ENCODE results near the gene VAV1. TPM values are rescaled to one million over a fixed set of nuclear protein-coding genes. Genes with fewer than 3 reads are reported as not detected.
"Not testable (repeated sequence)": the region's sequence is repeated elsewhere in the genome, so short reads cannot be mapped to it uniquely, and the experiment has no call there.

VAV1 gene
- total RNA-seq, 4 donors from 2014 or later, result 1.7 to 4.3 (median 2.6) TPM

GRCh38 chr19:6828698-6829633 lies 56.5 kb downstream of the VAV1 start:
- 50 to 73% methylated on average over 16 to 18 of the region's 18 CpGs for WGBS, 2 donors
- DNase-seq, result no peak
- H3K27ac ChIP-seq, result no peak overlapping the region
- H3K27me3 ChIP-seq, result no peaks in the 10 kb centered on the region
- TF ChIP-seq CTCF (IDR thresholded peaks at IDR 0.05) (no peak), POLR2A (IDR thresholded peaks at IDR 0.05) (no peak)
- no peaks in the 10 kb centered on the region for H3K36me3 ChIP-seq
- H3K4me3 ChIP-seq (replicated peaks in 1 of 3), result no peak overlapping the region
- intact Hi-C loops (cut with DNase I), result no loop called here
- no peaks in the 10 kb centered on the region for H3K9me3 ChIP-seq
- H3K4me1 ChIP-seq, result no peaks in the 10 kb centered on the region

GRCh38 chr19:6829829-6830228 lies 57.3 kb downstream of the VAV1 start:
- H3K4me3 ChIP-seq (replicated peaks in 1 of 3); DNase-seq; H3K4me1 ChIP-seq; H3K36me3 ChIP-seq; H3K27ac ChIP-seq; H3K27me3 ChIP-seq; intact Hi-C loops (cut with DNase I); H3K9me3 ChIP-seq: not testable (repeated sequence)
- 88 to 90% methylated on average over 15 of the region's 15 CpGs for WGBS, 2 donors

- intact Hi-C loops (cut with DNase I); DNase-seq; H3K27me3 ChIP-seq: not testable (repeated sequence)
Observed at GRCh38 chr19:6831084-6831483, 58.6 kb downstream of the VAV1 start.

GRCh38 chr19:6832412-6832811 lies 59.9 kb downstream of the VAV1 start:
- no peak for TF ChIP-seq CTCF (IDR thresholded peaks at IDR 0.05)
- intact Hi-C loops (cut with DNase I), result no loop called here
- no peaks in the 10 kb centered on the region for H3K9me3 ChIP-seq
- H3K4me1 ChIP-seq, result no peaks in the 10 kb centered on the region
- H3K4me3 ChIP-seq (replicated peaks in 1 of 3), result no peak overlapping the region
- H3K27me3 ChIP-seq, result no peaks in the 10 kb centered on the region
- H3K36me3 ChIP-seq, result no peaks in the 10 kb centered on the region
- no peak for DNase-seq
- H3K27ac ChIP-seq, result no peak overlapping the region
- 77 to 95% methylated on average over 1 of the region's 1 CpG for WGBS, 2 donors

More at GRCh38 chr19:6831084-6831483, 58.6 kb downstream of the VAV1 start:
- H3K4me3 ChIP-seq (replicated peaks in 1 of 3); H3K9me3 ChIP-seq; H3K4me1 ChIP-seq; H3K27ac ChIP-seq; H3K36me3 ChIP-seq: not testable (repeated sequence)
- WGBS, 2 donors, result 74 to 88% methylated on average over 9 of the region's 9 CpGs

- no peaks in the 10 kb centered on the region for H3K36me3 ChIP-seq
- WGBS, 2 donors, result 87 to 88% methylated on average over 16 of the region's 16 CpGs
- intact Hi-C loops (cut with DNase I), result no loop called here
- H3K9me3 ChIP-seq, result no peaks in the 10 kb centered on the region
- TF ChIP-seq POLR2A (IDR thresholded peaks at IDR 0.05) (no peak), CTCF (IDR thresholded peaks at IDR 0.05) (no peak)
- H3K4me1 ChIP-seq, result no peaks in the 10 kb centered on the region
- H3K27ac ChIP-seq, result no peak overlapping the region
- DNase-seq, result no peak
- H3K27me3 ChIP-seq, result no peaks in the 10 kb centered on the region
- no peak overlapping the region for H3K4me3 ChIP-seq (replicated peaks in 1 of 3)
Observed at GRCh38 chr19:6833166-6833790, 60.8 kb downstream of the VAV1 start.

GRCh38 chr19:6834433-6834832 lies 61.9 kb downstream of the VAV1 start:
- H3K27me3 ChIP-seq, result no peaks in the 10 kb centered on the region
- H3K27ac ChIP-seq, result no peak overlapping the region
- H3K4me3 ChIP-seq (replicated peaks in 1 of 3), result no peak overlapping the region
- intact Hi-C loops (cut with DNase I), result no loop called here
- TF ChIP-seq CTCF (IDR thresholded peaks at IDR 0.05) (no peak), POLR2A (IDR thresholded peaks at IDR 0.05) (no peak)
- no peaks in the 10 kb centered on the region for H3K36me3 ChIP-seq
- 95 to 97% methylated on average over 2 of the region's 2 CpGs for WGBS, 2 donors
- no peaks in the 10 kb centered on the region for H3K9me3 ChIP-seq
- DNase-seq, result no peak
- no peaks in the 10 kb centered on the region for H3K4me1 ChIP-seq

Data from thyroid gland (tissue), 4 donors.